ENCODE data around the gene HEATR9. TPM values are rescaled to one million over a fixed set of nuclear protein-coding genes. Genes with fewer than 3 reads are reported as not detected.

Gene HEATR9
- total RNA-seq, 2 donors from 2014 or later, result 0.81 to 2.9 TPM

DNA sequence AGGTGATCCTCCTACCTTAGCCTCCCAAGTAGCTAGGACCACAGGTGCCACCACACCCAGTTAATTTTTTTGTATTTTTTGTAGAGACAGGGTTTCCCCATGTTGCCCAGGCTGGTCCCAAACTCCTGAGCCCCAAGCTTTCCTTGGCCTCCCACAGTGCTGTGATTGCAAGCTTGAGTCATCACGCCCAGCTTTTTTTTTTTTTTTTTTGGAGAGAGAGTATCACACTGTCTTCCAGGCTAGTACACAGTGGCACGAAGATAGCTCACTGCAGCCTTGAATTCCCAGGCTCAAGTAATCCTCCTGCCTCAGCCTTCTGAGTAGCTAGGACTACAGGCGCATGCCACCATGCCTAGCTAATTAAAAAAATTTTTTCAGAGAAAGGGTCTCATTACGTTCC lies 27.2 kb downstream of the HEATR9 start:
- no peaks in the 10 kb centered on the region for H3K27me3 Mint-ChIP-seq
- no peak for ATAC-seq

DNA sequence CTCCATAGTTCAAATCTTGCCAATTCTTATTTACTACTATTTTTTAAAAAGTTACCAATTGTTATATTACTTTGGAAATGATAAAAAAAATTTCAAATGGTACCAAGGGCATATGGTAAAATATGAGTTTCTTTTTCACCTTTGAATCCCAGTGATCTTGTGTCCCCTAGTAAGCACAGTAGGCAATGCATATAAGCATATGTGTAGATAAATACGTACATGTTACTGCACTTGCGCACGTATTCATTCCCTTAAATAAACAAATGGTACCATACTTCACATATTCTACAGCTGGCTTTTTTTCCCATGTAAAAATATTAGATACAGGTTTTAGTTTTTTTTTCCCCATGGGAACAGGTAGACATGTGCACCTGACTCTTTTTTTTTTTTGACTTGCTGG lies 27.6 kb downstream of the HEATR9 start:
- ATAC-seq, result no peak
- H3K9me3 Mint-ChIP-seq, result no peaks in the 10 kb centered on the region
- no peaks in the 10 kb centered on the region for H3K27me3 Mint-ChIP-seq
- H3K36me3 Mint-ChIP-seq, result peaks cover 39% of the 10 kb centered on the region
- peak overlapping the region in 1 of 2 donors; percentile 61 for H3K27ac Mint-ChIP-seq
- H3K4me1 Mint-ChIP-seq (ENCODE audit: low read depth in 2 of 2), result peaks cover 9 to 11% of the 10 kb centered on the region in 2 donors
- H3K4me3 Mint-ChIP-seq, result no peak overlapping the region
- no peak for DNase-seq (ENCODE audit: low spot score)

More for the DNA sequence above, 27.2 kb downstream of the HEATR9 start:
- DNase-seq (ENCODE audit: low spot score), result no peak
- Mint-ChIP-seq H3K4me1 (ENCODE audit: low read depth in 2 of 2) (peaks cover 9 to 11% of the 10 kb centered on the region in 2 donors), H3K4me3 (no peak overlapping the region), H3K9me3 (no peaks in the 10 kb centered on the region), H3K36me3 (peaks cover 35% of the 10 kb centered on the region), H3K27ac (peak overlapping the region in 1 of 2 donors; percentile 61)

DNA sequence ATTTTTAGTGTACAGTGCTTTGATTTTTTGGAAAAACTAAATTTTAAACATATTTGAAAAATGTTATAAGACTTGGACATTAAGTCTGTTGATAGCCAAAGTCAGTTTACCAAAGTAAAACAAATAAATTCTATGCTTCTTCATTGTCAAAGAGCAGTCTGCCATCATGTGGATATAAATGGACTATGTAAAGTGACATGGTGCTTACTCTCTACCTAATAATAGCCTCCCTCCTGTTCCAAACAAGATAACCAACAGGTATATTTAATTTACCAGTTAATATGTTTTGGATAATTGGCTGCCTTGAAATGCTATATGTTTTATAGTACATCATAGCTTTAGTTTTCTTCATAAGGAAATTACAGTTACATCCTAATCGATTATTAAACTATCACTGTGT lies 43.5 kb downstream of the HEATR9 start:
- H3K9me3 Mint-ChIP-seq, result no peaks in the 10 kb centered on the region
- H3K4me1 Mint-ChIP-seq (ENCODE audit: low read depth in 2 of 2), result peaks cover 4 to 9% of the 10 kb centered on the region in 2 donors
- H3K27ac Mint-ChIP-seq, result no peak overlapping the region
- H3K36me3 Mint-ChIP-seq, result peaks cover 44% of the 10 kb centered on the region
- H3K27me3 Mint-ChIP-seq, result no peaks in the 10 kb centered on the region
- DNase-seq (ENCODE audit: low spot score), result no peak
- H3K4me3 Mint-ChIP-seq, result no peak overlapping the region
- no peak for ATAC-seq

DNA sequence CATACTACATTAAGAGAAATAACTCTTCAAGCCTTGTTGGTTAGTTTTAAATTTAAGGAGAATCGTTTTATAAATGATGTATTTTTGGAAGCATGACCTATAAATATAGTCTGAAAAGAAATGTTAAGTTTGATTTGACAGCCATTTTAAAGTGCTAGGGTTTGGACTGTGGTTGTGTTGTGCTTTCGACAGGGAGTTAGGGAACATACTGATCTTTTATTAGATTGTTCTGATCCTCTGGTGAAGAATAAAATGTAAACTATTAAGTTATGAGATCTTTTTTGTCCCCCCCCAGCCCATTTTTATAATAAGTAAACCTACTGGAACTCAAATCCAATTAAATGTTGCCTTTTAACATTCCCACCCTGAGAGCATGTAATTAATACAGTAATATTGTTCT lies 47.4 kb downstream of the HEATR9 start:
- DNase-seq (ENCODE audit: low spot score) (no peak), ATAC-seq (no peak)
- H3K27me3 Mint-ChIP-seq, result no peaks in the 10 kb centered on the region
- H3K36me3 Mint-ChIP-seq, result peaks cover 45% of the 10 kb centered on the region
- no peak overlapping the region for H3K27ac Mint-ChIP-seq
- H3K4me3 Mint-ChIP-seq, result no peak overlapping the region
- peaks cover 4 to 17% of the 10 kb centered on the region in 2 donors for H3K4me1 Mint-ChIP-seq (ENCODE audit: low read depth in 2 of 2)
- H3K9me3 Mint-ChIP-seq, result no peaks in the 10 kb centered on the region

DNA sequence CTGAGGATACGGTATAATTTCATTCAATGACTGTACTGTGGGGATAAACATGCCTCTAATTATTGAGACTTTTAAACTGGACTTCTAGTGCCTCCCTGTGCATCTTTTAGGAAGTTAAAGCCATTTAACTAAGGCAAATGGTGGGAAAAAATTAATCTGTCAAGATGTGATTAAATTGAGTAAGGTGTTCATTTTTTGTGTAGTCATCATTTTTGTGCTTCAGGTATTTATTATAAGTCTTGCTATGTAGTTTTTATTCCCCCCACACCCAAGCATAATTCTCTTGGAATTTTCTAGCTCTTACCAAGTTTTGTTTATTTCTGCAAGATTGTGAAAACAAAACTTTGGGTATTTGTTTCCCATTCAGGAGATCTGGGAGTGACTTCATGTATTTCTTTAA lies 49.2 kb downstream of the HEATR9 start:
- no peaks in the 10 kb centered on the region for H3K27me3 Mint-ChIP-seq

DNA sequence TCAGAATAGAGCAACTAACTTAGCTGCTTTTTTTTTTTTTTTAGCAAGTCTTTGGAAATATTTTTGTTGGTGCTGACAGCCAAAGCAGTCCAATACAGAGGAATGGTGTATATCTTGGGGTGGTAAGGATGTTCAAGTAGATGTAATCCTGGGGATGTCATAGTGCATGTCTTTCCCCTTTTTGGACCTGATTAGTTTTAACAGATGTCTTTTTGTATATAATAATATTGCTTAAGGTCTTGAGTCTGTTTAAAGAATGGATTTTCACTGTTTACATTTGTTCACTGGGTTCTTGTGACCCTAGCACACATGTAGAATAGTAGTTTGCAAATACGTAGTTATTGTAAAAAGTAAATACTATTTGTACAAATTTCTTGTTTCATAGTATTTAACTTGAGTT lies 51.5 kb downstream of the HEATR9 start:
- no peaks in the 10 kb centered on the region for H3K9me3 Mint-ChIP-seq
- no peak overlapping the region for H3K4me3 Mint-ChIP-seq
- DNase-seq (ENCODE audit: low spot score), result no peak
- no peak for ATAC-seq
- H3K27ac Mint-ChIP-seq, result peak overlapping the region in 1 of 2 donors; percentile 21
- no peaks in the 10 kb centered on the region for H3K27me3 Mint-ChIP-seq
- peaks cover 22 to 28% of the 10 kb centered on the region in 2 donors for H3K4me1 Mint-ChIP-seq (ENCODE audit: low read depth in 2 of 2)
- peaks cover 23% of the 10 kb centered on the region for H3K36me3 Mint-ChIP-seq

More for the DNA sequence above, 49.2 kb downstream of the HEATR9 start:
- Mint-ChIP-seq H3K9me3 (no peaks in the 10 kb centered on the region), H3K4me1 (ENCODE audit: low read depth in 2 of 2) (peaks cover 15 to 19% of the 10 kb centered on the region in 2 donors), H3K36me3 (peaks cover 36% of the 10 kb centered on the region), H3K27ac (no peak overlapping the region), H3K4me3 (no peak overlapping the region)
- DNase-seq (ENCODE audit: low spot score) (no peak), ATAC-seq (no peak)

DNA sequence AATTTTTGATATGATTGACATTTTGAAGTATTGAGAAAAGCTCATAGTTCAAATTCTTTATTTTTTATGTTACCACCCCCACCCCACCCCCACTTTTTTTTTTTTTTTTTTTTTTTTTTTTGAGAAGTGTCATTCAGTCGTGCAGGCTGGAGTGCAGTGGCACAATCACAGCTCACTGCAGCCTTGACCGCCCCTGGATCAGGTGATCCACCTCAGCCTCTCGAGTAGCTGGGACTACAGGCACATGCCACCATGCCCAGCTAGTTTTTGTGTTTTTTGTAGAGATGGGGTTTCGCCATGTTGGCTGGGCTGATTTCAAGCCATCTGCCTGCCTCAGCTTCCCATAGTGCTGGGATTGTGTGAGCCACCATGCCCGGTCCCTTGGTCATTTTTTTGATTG lies 52.0 kb downstream of the HEATR9 start:
- Mint-ChIP-seq H3K4me1 (ENCODE audit: low read depth in 2 of 2) (peaks cover 26 to 29% of the 10 kb centered on the region in 2 donors), H3K4me3 (no peak overlapping the region), H3K36me3 (peaks cover 23% of the 10 kb centered on the region), H3K9me3 (no peaks in the 10 kb centered on the region), H3K27ac (no peak overlapping the region), H3K27me3 (no peaks in the 10 kb centered on the region)
- DNase-seq (ENCODE audit: low spot score), result no peak
- ATAC-seq, result no peak

DNA sequence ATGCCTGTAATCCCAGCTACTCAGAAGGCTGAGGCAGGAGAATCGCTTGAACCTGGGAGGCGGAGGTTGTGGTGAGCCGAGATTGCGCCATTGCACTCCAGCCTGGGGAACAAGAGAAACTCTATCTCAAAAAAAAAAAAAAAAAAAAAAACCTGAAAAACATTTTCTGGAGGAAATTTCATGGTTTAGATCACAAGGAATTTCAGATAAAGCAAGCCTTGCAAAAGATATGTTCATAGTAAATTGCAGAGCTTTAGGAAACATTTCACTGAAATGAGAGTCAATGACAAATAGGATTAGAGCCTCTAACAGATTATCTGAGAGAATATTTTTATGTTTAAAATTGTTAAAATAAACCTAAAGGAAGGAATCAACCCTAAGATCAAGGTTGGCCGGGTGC lies 56.2 kb downstream of the HEATR9 start:
- ATAC-seq (no peak), DNase-seq (ENCODE audit: low spot score) (no peak)
- Mint-ChIP-seq H3K36me3 (peaks cover 18% of the 10 kb centered on the region), H3K9me3 (no peaks in the 10 kb centered on the region), H3K4me3 (no peak overlapping the region), H3K4me1 (ENCODE audit: low read depth in 2 of 2) (peaks cover 45 to 57% of the 10 kb centered on the region in 2 donors), H3K27me3 (no peaks in the 10 kb centered on the region), H3K27ac (no peak overlapping the region)

DNA sequence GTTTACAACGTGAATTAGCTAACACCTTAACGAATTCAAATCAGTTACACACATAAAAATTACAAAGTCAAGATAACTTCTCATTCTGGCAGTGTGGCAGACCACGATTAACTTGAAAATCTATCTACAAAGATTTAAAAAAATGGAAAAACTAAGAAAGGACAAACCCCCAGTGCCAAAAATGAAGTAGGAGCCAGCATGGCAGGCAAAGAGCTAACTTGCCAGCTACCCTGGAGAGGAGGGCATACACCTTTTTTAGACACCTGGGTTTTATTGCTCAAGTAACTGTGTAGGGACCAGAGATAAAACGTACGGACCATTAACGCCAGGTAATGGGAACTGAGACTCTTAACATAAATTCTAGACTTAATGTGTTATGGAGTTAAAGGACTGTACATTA lies 56.9 kb downstream of the HEATR9 start:
- peaks cover 18% of the 10 kb centered on the region for H3K36me3 Mint-ChIP-seq
- H3K4me1 Mint-ChIP-seq (ENCODE audit: low read depth in 2 of 2), result peaks cover 44 to 63% of the 10 kb centered on the region in 2 donors

DNA sequence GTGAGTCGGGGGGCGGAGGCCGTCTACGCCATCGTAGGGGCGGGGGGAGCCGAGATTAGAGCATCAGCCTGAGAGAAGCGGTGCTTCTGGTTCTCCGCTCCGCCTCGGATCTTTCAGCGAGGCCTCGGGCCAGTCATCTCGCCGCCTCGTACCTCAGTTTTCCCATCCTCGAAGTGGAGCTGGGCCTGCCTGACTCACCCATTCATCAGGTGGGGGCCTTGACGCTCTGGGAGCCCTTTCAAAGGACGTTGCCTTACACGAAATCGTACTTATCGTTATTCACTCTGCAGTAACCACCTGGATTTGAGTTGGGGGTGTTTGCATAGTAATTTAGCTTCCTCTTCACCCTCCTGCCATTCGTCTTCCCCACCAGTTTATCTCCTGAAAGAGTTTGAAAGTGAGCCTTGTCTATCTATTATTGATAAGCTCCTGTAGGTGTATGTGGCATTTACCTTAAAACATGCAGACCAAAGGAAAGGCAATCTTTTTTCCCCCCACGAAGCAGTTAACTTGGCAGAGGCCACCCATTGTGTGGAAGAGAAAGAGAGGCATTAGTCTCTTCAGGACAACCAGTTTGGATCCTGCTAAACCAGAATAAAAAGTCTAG lies 58.7 kb downstream of the HEATR9 start:
- no peak for ATAC-seq
- Mint-ChIP-seq H3K4me1 (ENCODE audit: low read depth in 2 of 2) (peaks cover 41 to 56% of the 10 kb centered on the region in 2 donors), H3K4me3 (peak overlapping the region; percentile 95), H3K27ac (peak overlapping the region; percentile 94 to 95), H3K36me3 (peaks cover 18% of the 10 kb centered on the region), H3K27me3 (no peaks in the 10 kb centered on the region), H3K9me3 (no peaks in the 10 kb centered on the region)
- no peak for DNase-seq (ENCODE audit: low spot score)

More for the DNA sequence above, 56.9 kb downstream of the HEATR9 start:
- no peaks in the 10 kb centered on the region for H3K9me3 Mint-ChIP-seq
- no peaks in the 10 kb centered on the region for H3K27me3 Mint-ChIP-seq
- H3K27ac Mint-ChIP-seq, result peak overlapping the region; percentile 21 to 95
- DNase-seq (ENCODE audit: low spot score) (no peak), ATAC-seq (no peak)
- H3K4me3 Mint-ChIP-seq, result peak overlapping the region; percentile 28

DNA sequence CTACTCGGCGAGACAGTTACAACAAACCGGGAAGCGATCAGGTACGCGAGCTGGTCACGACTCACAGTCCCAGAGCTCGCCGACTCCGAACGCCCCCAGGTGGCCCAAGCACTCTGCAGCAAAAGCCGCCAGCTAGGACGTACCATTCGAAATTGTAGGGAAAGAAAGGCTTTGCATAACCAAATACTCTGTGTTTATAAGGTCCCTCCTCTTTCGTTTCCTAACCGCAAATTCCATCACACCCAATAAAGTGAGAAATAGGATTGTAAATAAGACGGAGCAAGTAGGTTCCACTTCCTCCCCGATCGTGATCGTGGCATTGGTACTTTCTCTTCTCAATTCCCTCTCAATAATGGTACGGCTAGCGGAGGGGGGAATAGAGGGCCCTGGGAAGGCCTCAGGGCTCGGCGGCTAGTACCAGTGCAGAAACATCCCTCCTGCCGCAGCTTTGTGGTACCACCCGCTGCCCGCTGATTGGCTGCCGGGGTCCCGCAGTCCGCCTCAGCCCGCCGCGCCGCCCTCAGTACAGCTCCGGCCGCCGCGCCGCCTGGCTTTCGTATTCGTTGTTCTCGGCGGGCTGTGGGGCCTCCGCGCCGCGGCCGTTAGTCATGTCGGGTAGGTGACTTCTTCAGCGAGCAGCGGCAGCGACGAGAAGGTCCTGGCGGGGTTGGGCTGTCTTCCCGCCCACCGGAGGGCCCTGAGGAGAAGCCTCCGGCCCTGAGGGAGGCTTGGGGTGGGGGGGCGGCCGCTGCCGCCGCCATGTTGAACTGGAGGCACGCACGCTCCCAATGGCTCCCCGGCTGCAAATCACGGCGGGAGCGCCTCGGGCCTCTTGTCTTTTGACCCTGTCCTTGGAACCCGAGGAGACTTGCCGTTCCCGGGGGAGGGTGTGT lies 59.5 kb downstream of the HEATR9 start, which contains the start of gene TAF15:
TSS of gene TAF15 (plus strand) at position 523 of the 893 bp plus-strand sequence. CDS start at position 609, 86 bp downstream.
- Mint-ChIP-seq H3K27ac (peak within 1 kb of the TSS; percentile 94 to 95), H3K36me3 (peaks cover 18% of the 10 kb centered on the region), H3K4me1 (ENCODE audit: low read depth in 2 of 2) (peaks cover 44 to 59% of the 10 kb centered on the region in 2 donors), H3K9me3 (no peaks in the 10 kb centered on the region), H3K4me3 (peak within 1 kb of the TSS; percentile 95), H3K27me3 (no peaks in the 10 kb centered on the region)
- DNase-seq (ENCODE audit: low spot score) (peak; percentile 98), ATAC-seq (peak; percentile 99)

DNA sequence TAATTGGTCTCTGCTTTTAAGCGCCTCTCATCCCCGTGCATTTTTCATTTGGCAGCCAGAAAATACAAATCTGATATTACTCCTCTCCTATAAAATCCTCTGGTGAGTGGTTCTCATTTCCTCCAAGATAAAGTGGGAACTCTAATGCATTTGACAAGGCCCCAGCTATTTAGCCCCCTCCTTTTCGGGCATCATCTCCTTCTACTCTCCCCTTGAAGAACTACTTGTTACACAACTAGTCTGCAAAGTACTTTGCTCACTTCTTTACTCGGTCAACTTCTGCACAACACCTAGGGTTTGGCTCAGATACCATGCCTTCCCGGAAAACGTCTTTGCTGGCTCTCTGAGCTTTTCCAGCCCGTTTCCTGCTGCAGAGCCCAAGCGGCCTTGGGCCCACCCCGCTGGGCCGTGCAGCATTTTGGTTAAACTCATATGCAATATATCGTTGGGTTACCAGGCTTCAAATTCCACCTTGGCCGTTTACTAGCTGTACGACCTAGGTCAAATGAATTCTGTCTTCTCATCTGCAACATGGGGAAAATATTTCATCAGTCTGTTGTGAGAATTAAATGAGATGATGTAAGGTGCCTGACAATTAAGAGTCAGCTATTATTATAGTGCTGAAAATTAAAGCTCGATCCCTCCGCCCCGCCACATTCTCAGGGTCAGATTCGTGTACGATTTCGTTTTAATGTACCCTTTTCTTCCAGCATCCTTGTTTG lies 60.3 kb downstream of the HEATR9 start:
- Mint-ChIP-seq H3K27me3 (no peaks in the 10 kb centered on the region), H3K4me3 (peak overlapping the region; percentile 95), H3K4me1 (ENCODE audit: low read depth in 2 of 2) (peaks cover 39 to 54% of the 10 kb centered on the region in 2 donors), H3K27ac (peak overlapping the region; percentile 94 to 95), H3K36me3 (peaks cover 15% of the 10 kb centered on the region), H3K9me3 (no peaks in the 10 kb centered on the region)
- ATAC-seq, result no peak
- DNase-seq (ENCODE audit: low spot score), result no peak

DNA sequence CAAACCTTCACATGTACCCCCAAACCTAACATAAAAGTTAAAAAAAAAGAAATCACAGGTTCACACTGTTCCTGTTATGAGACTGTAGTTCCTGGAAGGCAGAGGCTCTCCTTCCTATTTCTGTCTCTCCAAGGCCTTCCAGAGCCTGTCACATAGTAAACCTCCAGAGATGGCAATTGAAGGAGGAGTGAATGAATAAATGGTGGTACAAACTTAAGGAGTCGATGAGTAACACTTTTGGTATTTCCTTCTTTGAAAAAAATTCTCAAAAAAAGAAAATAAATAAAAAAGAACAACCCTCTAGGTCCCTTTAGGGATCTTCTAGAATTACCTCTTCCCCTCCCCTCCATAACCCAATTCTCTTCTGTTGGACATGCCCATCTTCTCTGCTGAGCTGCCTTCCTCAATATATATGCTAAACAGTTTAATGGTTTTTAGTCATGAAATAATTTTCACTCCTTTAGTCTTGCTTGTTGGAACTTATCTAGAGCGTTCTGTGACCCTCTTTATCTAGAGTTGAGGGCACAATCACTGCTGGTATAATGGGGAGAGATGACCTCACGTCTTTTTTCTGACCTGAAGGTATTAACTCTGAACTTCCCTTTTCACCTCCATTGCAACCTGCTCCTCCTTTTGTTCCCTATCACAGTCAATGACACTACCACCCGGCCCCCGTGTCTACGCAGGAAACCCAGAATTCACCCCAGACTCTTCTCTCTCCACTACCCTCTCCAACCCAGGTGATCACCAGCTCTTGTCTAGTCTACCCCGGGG lies 61.1 kb downstream of the HEATR9 start:
- Mint-ChIP-seq H3K9me3 (no peaks in the 10 kb centered on the region), H3K4me3 (peak overlapping the region; percentile 95), H3K27me3 (no peaks in the 10 kb centered on the region), H3K27ac (peak overlapping the region; percentile 94 to 95), H3K4me1 (ENCODE audit: low read depth in 2 of 2) (peaks cover 35 to 48% of the 10 kb centered on the region in 2 donors), H3K36me3 (peaks cover 11% of the 10 kb centered on the region)
- DNase-seq (ENCODE audit: low spot score), result no peak
- ATAC-seq, result no peak
